ENCODE data around the gene SNAP91. TPM values are rescaled to one million over a fixed set of nuclear protein-coding genes. Genes with fewer than 3 reads are reported as not detected.

SNAP91 gene
- total and polyA plus RNA-seq, 3 donors from 2014 or later: 13.3 to 37.5 (median 32.9) TPM

DNA sequence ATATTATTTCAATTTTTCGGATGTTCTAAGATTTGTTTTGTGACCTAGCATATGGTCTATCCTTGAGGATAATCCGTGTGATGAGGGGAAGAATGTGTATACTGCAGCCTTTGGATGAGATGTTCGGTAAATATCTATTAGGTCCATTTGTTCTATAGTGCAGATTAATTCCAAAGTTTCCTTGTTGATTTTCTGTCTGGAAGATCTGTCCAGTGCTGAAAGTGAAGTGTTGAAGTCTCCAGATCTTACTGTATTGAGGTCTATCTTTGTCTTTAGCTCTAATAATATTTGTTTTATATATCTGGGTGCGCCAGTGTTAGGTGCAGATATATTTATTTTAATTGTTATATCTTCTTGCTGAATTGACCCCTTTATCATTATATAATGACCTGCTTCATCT, 32.2 kb upstream of the SNAP91 start:
- Histone ChIP-seq H3K4me3 (no peak overlapping the region), H3K9me3 (no peaks in the 10 kb centered on the region), H3K27ac (no peak overlapping the region), H3K4me1 (no peaks in the 10 kb centered on the region), H3K36me3 (ENCODE audit: low read depth, missing control alignments) (no peaks in the 10 kb centered on the region), H3K27me3 (no peaks in the 10 kb centered on the region)
- TF ChIP-seq POLR2A (IDR thresholded peaks at IDR 0.05): no peak
- TF ChIP-seq, protein P1, sequence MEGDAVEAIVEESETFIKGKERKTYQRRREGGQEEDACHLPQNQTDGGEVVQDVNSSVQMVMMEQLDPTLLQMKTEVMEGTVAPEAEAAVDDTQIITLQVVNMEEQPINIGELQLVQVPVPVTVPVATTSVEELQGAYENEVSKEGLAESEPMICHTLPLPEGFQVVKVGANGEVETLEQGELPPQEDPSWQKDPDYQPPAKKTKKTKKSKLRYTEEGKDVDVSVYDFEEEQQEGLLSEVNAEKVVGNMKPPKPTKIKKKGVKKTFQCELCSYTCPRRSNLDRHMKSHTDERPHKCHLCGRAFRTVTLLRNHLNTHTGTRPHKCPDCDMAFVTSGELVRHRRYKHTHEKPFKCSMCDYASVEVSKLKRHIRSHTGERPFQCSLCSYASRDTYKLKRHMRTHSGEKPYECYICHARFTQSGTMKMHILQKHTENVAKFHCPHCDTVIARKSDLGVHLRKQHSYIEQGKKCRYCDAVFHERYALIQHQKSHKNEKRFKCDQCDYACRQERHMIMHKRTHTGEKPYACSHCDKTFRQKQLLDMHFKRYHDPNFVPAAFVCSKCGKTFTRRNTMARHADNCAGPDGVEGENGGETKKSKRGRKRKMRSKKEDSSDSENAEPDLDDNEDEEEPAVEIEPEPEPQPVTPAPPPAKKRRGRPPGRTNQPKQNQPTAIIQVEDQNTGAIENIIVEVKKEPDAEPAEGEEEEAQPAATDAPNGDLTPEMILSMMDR (IDR thresholded peaks at IDR 0.05): no peak
- WGBS, 2 donors: 80 to 88% methylated on average over 4 of the region's 4 CpGs
- DNase-seq: no peak
- intact Hi-C loops (cut with DNase I; ENCODE audit: low total_unique reads): no loop called here

DNA sequence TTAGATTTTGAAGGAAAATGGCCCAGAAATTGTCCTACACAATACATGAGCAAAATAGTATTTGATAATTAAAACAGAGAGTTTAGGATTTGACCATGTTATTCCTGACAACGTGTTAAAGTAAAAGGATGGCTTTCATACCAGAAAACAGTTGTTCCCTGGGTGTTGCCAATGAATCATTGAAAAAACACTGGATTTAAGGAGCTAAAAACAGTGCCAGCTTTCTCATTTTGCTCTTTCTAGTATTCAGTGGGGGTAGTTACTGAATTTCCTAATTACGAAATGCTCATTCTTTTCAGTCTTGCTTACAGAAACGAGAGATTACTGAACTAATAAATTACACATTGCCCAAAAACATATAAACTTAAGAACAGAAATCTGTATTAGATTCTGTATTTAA, 26.6 kb upstream of the SNAP91 start:
- Histone ChIP-seq H3K4me1 (no peaks in the 10 kb centered on the region), H3K27ac (no peak overlapping the region)
- intact Hi-C loops (cut with DNase I; ENCODE audit: low total_unique reads): no loop called here

DNA sequence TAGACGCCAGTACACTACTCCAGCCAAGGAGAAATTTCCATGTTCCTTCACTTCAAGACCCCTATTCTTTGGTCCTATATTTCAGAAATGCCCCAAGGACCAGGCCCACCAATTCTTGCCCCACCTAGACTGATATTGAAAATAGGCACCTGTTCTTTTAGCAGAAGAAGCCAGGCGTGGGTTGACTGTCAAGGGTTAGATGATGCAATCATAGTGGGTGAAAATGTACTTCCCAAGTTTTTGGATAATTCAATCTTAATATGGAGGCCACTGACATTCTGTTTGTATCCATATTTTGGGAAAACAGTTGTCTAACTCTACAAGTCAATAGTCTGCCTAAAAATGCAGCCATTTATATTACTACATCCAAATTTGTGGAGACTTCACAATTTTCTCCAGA, 21.0 kb upstream of the SNAP91 start:
- Histone ChIP-seq H3K4me3 (no peak overlapping the region), H3K36me3 (ENCODE audit: low read depth, missing control alignments) (no peaks in the 10 kb centered on the region), H3K4me1 (no peaks in the 10 kb centered on the region), H3K27ac (no peak overlapping the region), H3K9me3 (no peaks in the 10 kb centered on the region), H3K27me3 (no peaks in the 10 kb centered on the region)
- DNase-seq: no peak
- 82 to 87% methylated on average over 2 of the region's 2 CpGs for WGBS, 2 donors
- no peak for TF ChIP-seq POLR2A (IDR thresholded peaks at IDR 0.05)
- TF ChIP-seq, protein P1 (IDR thresholded peaks at IDR 0.05): no peak
- intact Hi-C loops (cut with DNase I; ENCODE audit: low total_unique reads): no loop called here

More for the DNA sequence above, 26.6 kb upstream of the SNAP91 start:
- H3K4me3 ChIP-seq: no peak overlapping the region
- no peak for DNase-seq
- H3K36me3 ChIP-seq (ENCODE audit: low read depth, missing control alignments): no peaks in the 10 kb centered on the region
- no peaks in the 10 kb centered on the region for H3K9me3 ChIP-seq
- TF ChIP-seq, protein P1 (IDR thresholded peaks at IDR 0.05): no peak
- no peak for TF ChIP-seq POLR2A (IDR thresholded peaks at IDR 0.05)
- H3K27me3 ChIP-seq: no peaks in the 10 kb centered on the region
- 59 to 65% methylated on average over 3 of the region's 3 CpGs for WGBS, 2 donors

DNA sequence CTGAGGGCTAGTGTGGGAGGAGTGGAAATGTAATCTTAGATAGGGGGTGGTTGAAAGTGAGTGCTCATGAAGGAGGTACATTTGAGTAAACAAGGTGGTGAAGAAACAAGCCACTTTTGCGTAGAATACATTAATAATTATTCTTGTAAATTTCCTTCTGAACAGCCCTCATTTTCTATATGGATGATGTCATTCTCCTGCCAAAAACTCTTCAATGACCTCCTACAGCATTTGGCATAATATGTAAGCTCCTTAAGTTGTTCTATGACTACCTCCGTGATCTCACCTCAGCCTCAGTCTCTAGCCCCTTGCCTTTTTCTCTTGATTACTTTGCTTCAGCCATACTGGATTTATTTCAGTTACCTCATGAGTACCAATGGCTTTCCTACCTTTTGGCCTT, 14.0 kb upstream of the SNAP91 start:
- intact Hi-C loops (cut with DNase I; ENCODE audit: low total_unique reads): no loop called here
- no peak overlapping the region for H3K27ac ChIP-seq
- no peak overlapping the region for H3K4me3 ChIP-seq
- no peaks in the 10 kb centered on the region for H3K27me3 ChIP-seq
- TF ChIP-seq, protein P1 (IDR thresholded peaks at IDR 0.05): no peak
- TF ChIP-seq POLR2A (IDR thresholded peaks at IDR 0.05): no peak
- DNase-seq: no peak
- H3K4me1 ChIP-seq: no peaks in the 10 kb centered on the region
- WGBS, 2 donors: 90 to 91% methylated on average over 2 of the region's 2 CpGs
- H3K9me3 ChIP-seq: no peaks in the 10 kb centered on the region
- no peaks in the 10 kb centered on the region for H3K36me3 ChIP-seq (ENCODE audit: low read depth, missing control alignments)

DNA sequence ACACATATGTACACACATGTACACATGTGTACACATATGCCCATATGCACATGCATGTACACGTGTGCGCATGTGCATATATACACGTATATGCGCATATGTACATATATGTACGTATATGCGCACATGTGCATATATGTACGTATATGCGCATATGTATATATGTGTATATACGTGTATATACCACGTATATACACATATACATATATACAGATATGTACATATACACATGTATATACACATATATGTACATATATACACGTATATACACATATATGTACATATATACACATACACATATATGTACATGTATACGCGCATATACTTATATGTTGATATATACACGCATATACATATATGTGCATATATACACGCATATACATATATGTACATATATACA, 8.9 kb upstream of the SNAP91 start:
- H3K27ac ChIP-seq: no peak overlapping the region
- H3K4me1 ChIP-seq: no peaks in the 10 kb centered on the region
- no peak for TF ChIP-seq POLR2A (IDR thresholded peaks at IDR 0.05)
- no peaks in the 10 kb centered on the region for H3K9me3 ChIP-seq
- intact Hi-C loops (cut with DNase I; ENCODE audit: low total_unique reads): no loop called here
- H3K27me3 ChIP-seq: no peaks in the 10 kb centered on the region
- no peak overlapping the region for H3K4me3 ChIP-seq
- whole genome bisulfite sequencing, 2 donors: 61 to 62% methylated on average over 15 of the region's 15 CpGs
- DNase-seq: no peak
- no peaks in the 10 kb centered on the region for H3K36me3 ChIP-seq (ENCODE audit: low read depth, missing control alignments)

Data from testis (tissue), 3 donors.